Inflammatory macrophage treated with lipopolysaccharide for 1 hour (primary cell): Measurements from ENCODE around the gene ABI3BP.
"Not testable (repeated sequence)": the region's sequence is repeated elsewhere in the genome, so short reads cannot be mapped to it uniquely, and the experiment has no call there.

Source experiments
- DNase-seq, 2 donors: peaks; one replicate each; pipeline ENCODE4 v3.0.0-alpha.2; 2020 to 2022

ABI3BP gene

GRCh38 chr3:100993309-100993708 lies at the start of gene ABI3BP:
ABI3BP (minus strand) TSS chr3:100993421; CDS start chr3:100993384, 37 bp downstream.
- DNase-seq: peak; percentile 8 to 22

- DNase-seq: no peak
Observed at GRCh38 chr3:101039285-101039684, 46.1 kb upstream of the ABI3BP start.

GRCh38 chr3:101038880-101039279 lies 45.7 kb upstream of the ABI3BP start:
- DNase-seq: no peak

GRCh38 chr3:101038393-101038792 lies 45.2 kb upstream of the ABI3BP start:
- no peak for DNase-seq

- DNase-seq: no peak
Observed at GRCh38 chr3:101037613-101038012, 44.4 kb upstream of the ABI3BP start.

- no peak for DNase-seq
Observed at GRCh38 chr3:101036676-101037075, 43.5 kb upstream of the ABI3BP start.

- no peak for DNase-seq
Observed at GRCh38 chr3:101036213-101036618, 43.0 kb upstream of the ABI3BP start.

GRCh38 chr3:101027286-101027685 lies 34.1 kb upstream of the ABI3BP start:
- no peak for DNase-seq

GRCh38 chr3:101026881-101027280 lies 33.7 kb upstream of the ABI3BP start:
- no peak for DNase-seq

- DNase-seq: no peak
Observed at GRCh38 chr3:101026244-101026643, 33.0 kb upstream of the ABI3BP start.

GRCh38 chr3:101020351-101021015 lies 27.3 kb upstream of the ABI3BP start:
- DNase-seq: no peak

GRCh38 chr3:101017017-101017416 lies 23.8 kb upstream of the ABI3BP start:
- no peak for DNase-seq

GRCh38 chr3:101012312-101012711 lies 19.1 kb upstream of the ABI3BP start:
- DNase-seq: not testable (repeated sequence)

- no peak for DNase-seq
Observed at GRCh38 chr3:101011136-101011535, 17.9 kb upstream of the ABI3BP start.

- DNase-seq: no peak
Observed at GRCh38 chr3:101010296-101010695, 17.1 kb upstream of the ABI3BP start.

GRCh38 chr3:101009386-101009785 lies 16.2 kb upstream of the ABI3BP start:
- peak in 1 of 2 donors; percentile 4 for DNase-seq

- no peak for DNase-seq
Observed at GRCh38 chr3:100999160-100999559, 5.9 kb upstream of the ABI3BP start.

- no peak for DNase-seq
Observed at GRCh38 chr3:100994809-100995208, 1.6 kb upstream of the ABI3BP start.

- no peak for DNase-seq
Observed at GRCh38 chr3:100994187-100994586, 966 bp upstream of the ABI3BP start.

- peak in 1 of 2 donors; percentile 2 for DNase-seq
Observed at GRCh38 chr3:100992231-100993012, 799 bp downstream of the ABI3BP start.

GRCh38 chr3:100988080-100988479 lies 5.1 kb downstream of the ABI3BP start:
- DNase-seq: no peak

- no peak for DNase-seq
Observed at GRCh38 chr3:100984308-100984707, 8.9 kb downstream of the ABI3BP start.

GRCh38 chr3:100982710-100983109 lies 10.5 kb downstream of the ABI3BP start:
- DNase-seq: no peak

GRCh38 chr3:100981164-100981911 lies 11.9 kb downstream of the ABI3BP start:
- DNase-seq: no peak
